Measurements from ENCODE around the gene OMA1. TPM values are rescaled to one million over a fixed set of nuclear protein-coding genes. Genes with fewer than 3 reads are reported as not detected.
"Not testable (repeated sequence)": the region's sequence is repeated elsewhere in the genome, so short reads cannot be mapped to it uniquely, and the experiment has no call there.

OMA1 gene
- total RNA-seq, 1 donor from 2014 or later, result 5.9 TPM

- H3K27ac Mint-ChIP-seq (ENCODE audit: unreplicated experiment), result no peak overlapping the region
- no peak overlapping the region for H3K4me3 Mint-ChIP-seq (ENCODE audit: unreplicated experiment)
- H3K4me1 Mint-ChIP-seq (ENCODE audit: low read depth, unreplicated experiment), result no peaks in the 10 kb centered on the region
- H3K9me3 Mint-ChIP-seq (ENCODE audit: unreplicated experiment), result no peaks in the 10 kb centered on the region
- no peaks in the 10 kb centered on the region for H3K36me3 Mint-ChIP-seq (ENCODE audit: unreplicated experiment)
- H3K27me3 Mint-ChIP-seq (ENCODE audit: unreplicated experiment), result no peaks in the 10 kb centered on the region
- DNase-seq, result no peak
- no peak for TF ChIP-seq CTCF (IDR thresholded peaks at IDR 0.05; ENCODE audit: partially characterized antibody, unreplicated experiment)
These were observed 15.1 kb upstream of the OMA1 start for GRCh38 chr1:58561633-58562032.

GRCh38 chr1:58555393-58555792 lies 8.9 kb upstream of the OMA1 start:
- H3K4me3 Mint-ChIP-seq (ENCODE audit: unreplicated experiment), result no peak overlapping the region
- DNase-seq, result no peak
- no peak overlapping the region for H3K27ac Mint-ChIP-seq (ENCODE audit: unreplicated experiment)
- no peaks in the 10 kb centered on the region for H3K9me3 Mint-ChIP-seq (ENCODE audit: unreplicated experiment)
- no peak for TF ChIP-seq CTCF (IDR thresholded peaks at IDR 0.05; ENCODE audit: partially characterized antibody, unreplicated experiment)
- H3K4me1 Mint-ChIP-seq (ENCODE audit: low read depth, unreplicated experiment), result peaks cover 12% of the 10 kb centered on the region
- H3K36me3 Mint-ChIP-seq (ENCODE audit: unreplicated experiment), result no peaks in the 10 kb centered on the region
- H3K27me3 Mint-ChIP-seq (ENCODE audit: unreplicated experiment), result no peaks in the 10 kb centered on the region

- Mint-ChIP-seq H3K9me3 (ENCODE audit: unreplicated experiment) (peaks cover 3% of the 10 kb centered on the region), H3K27me3 (ENCODE audit: unreplicated experiment) (peaks cover 2% of the 10 kb centered on the region), H3K27ac (ENCODE audit: unreplicated experiment) (no peak overlapping the region), H3K36me3 (ENCODE audit: unreplicated experiment) (no peaks in the 10 kb centered on the region), H3K4me3 (ENCODE audit: unreplicated experiment) (no peak overlapping the region), H3K4me1 (ENCODE audit: low read depth, unreplicated experiment) (peaks cover 22% of the 10 kb centered on the region)
- DNase-seq, result no peak
- TF ChIP-seq CTCF (IDR thresholded peaks at IDR 0.05; ENCODE audit: partially characterized antibody, unreplicated experiment), result no peak
These were observed 4.9 kb upstream of the OMA1 start for GRCh38 chr1:58551186-58552140.

- H3K27ac Mint-ChIP-seq (ENCODE audit: unreplicated experiment); H3K4me3 Mint-ChIP-seq (ENCODE audit: unreplicated experiment): not testable (repeated sequence)
These were observed 2.8 kb upstream of the OMA1 start for GRCh38 chr1:58549291-58549690.

GRCh38 chr1:58548371-58548770 lies 1.8 kb upstream of the OMA1 start:
- H3K9me3 Mint-ChIP-seq (ENCODE audit: unreplicated experiment), result peaks cover 3% of the 10 kb centered on the region
- H3K4me1 Mint-ChIP-seq (ENCODE audit: low read depth, unreplicated experiment), result peaks cover 30% of the 10 kb centered on the region
- H3K27me3 Mint-ChIP-seq (ENCODE audit: unreplicated experiment), result peaks cover 2% of the 10 kb centered on the region
- H3K27ac Mint-ChIP-seq (ENCODE audit: unreplicated experiment), result no peak overlapping the region
- H3K36me3 Mint-ChIP-seq (ENCODE audit: unreplicated experiment), result no peaks in the 10 kb centered on the region
- no peak for TF ChIP-seq CTCF (IDR thresholded peaks at IDR 0.05; ENCODE audit: partially characterized antibody, unreplicated experiment)
- H3K4me3 Mint-ChIP-seq (ENCODE audit: unreplicated experiment), result no peak overlapping the region
- no peak for DNase-seq

More at GRCh38 chr1:58549291-58549690, 2.8 kb upstream of the OMA1 start:
- H3K36me3 Mint-ChIP-seq (ENCODE audit: unreplicated experiment); DNase-seq; H3K27me3 Mint-ChIP-seq (ENCODE audit: unreplicated experiment); H3K9me3 Mint-ChIP-seq (ENCODE audit: unreplicated experiment): not testable (repeated sequence)
- peaks cover 30% of the 10 kb centered on the region for H3K4me1 Mint-ChIP-seq (ENCODE audit: low read depth, unreplicated experiment)
